ENCODE data around the gene ANKRD55.

Gene ANKRD55

GRCh38 chr5:56129288-56129687, 103.8 kb downstream of the ANKRD55 start:
- H3K4me1 ChIP-seq (ENCODE audit: control insufficient read depth in 2 of 2, insufficient read depth in 1 of 2, low read depth in 1 of 2, low read length in 2 of 2): peaks cover 0 to 5% of the 10 kb centered on the region in 2 donors
- H2BK5ac ChIP-seq (ENCODE audit: low read length): no peak overlapping the region
- no peaks in the 10 kb centered on the region for H3K27me3 ChIP-seq (ENCODE audit: control insufficient read depth in 3 of 3, insufficient read depth in 3 of 3, low read depth in 1 of 3, low read length in 3 of 3)
- DNase-seq (ENCODE audit: low spot score): no peak
- no peak overlapping the region for H4K91ac ChIP-seq (ENCODE audit: low read depth, low read length, poor library complexity)
- H2AFZ ChIP-seq (ENCODE audit: low read length): no peak overlapping the region
- no peak overlapping the region for H3K4me3 ChIP-seq (ENCODE audit: low read length in 2 of 2)
- H3K79me1 ChIP-seq (ENCODE audit: low read depth, low read length): no peaks in the 10 kb centered on the region
- H2AK5ac ChIP-seq (ENCODE audit: low read depth, low read length): no peak overlapping the region
- H3K4me2 ChIP-seq (ENCODE audit: insufficient read depth, low read length, poor library complexity, severe bottlenecking): no peak overlapping the region
- H3K4ac ChIP-seq (ENCODE audit: low read length): no peak overlapping the region
- no peak overlapping the region for H3K27ac ChIP-seq (replicated peaks; ENCODE audit: low read length)
- H2BK15ac ChIP-seq (ENCODE audit: low read length): no peak overlapping the region
- H3K23ac ChIP-seq (ENCODE audit: low read depth, low read length, poor library complexity): no peak overlapping the region
- H3K36me3 ChIP-seq (replicated peaks in 1 of 2; ENCODE audit: control insufficient read depth in 2 of 2, insufficient read depth in 2 of 2, low read length in 2 of 2): no peaks in the 10 kb centered on the region
- H3K18ac ChIP-seq (ENCODE audit: low read length): no peak overlapping the region
- peaks cover 0 to 12% of the 10 kb centered on the region in 2 donors for H3K9me3 ChIP-seq (replicated peaks in 1 of 2; ENCODE audit: control insufficient read depth in 2 of 2, insufficient read depth in 1 of 2, low read depth in 1 of 2, low read length in 2 of 2)
- H4K8ac ChIP-seq (ENCODE audit: low read depth, low read length): no peak overlapping the region
- H2BK120ac ChIP-seq (ENCODE audit: low read depth, low read length): no peak overlapping the region
- H2BK12ac ChIP-seq (ENCODE audit: low read length): no peak overlapping the region
- no CpG with 5 or more reads among the region's 4 CpGs for WGBS, 2 donors (ENCODE audit: extremely low coverage in 2 of 2, insufficient read length in 2 of 2, insufficient replicate concordance in 1 of 2)
- H3K14ac ChIP-seq (ENCODE audit: low read length): no peak overlapping the region
- H3K9ac ChIP-seq (ENCODE audit: low read depth, low read length, poor library complexity): no peak overlapping the region

GRCh38 chr5:56128113-56128512, 105.0 kb downstream of the ANKRD55 start:
- Histone ChIP-seq H3K27ac (replicated peaks; ENCODE audit: low read length) (no peak overlapping the region), H2AK5ac (ENCODE audit: low read depth, low read length) (no peak overlapping the region), H2BK12ac (ENCODE audit: low read length) (no peak overlapping the region), H3K79me1 (ENCODE audit: low read depth, low read length) (no peaks in the 10 kb centered on the region), H3K9ac (ENCODE audit: low read depth, low read length, poor library complexity) (no peak overlapping the region), H3K23ac (ENCODE audit: low read depth, low read length, poor library complexity) (no peak overlapping the region), H3K9me3 (replicated peaks in 1 of 2; ENCODE audit: control insufficient read depth in 2 of 2, insufficient read depth in 1 of 2, low read depth in 1 of 2, low read length in 2 of 2) (peaks cover 0 to 12% of the 10 kb centered on the region in 2 donors), H4K8ac (ENCODE audit: low read depth, low read length) (no peak overlapping the region), H2BK15ac (ENCODE audit: low read length) (no peak overlapping the region), H2BK120ac (ENCODE audit: low read depth, low read length) (no peak overlapping the region), H3K4me2 (ENCODE audit: insufficient read depth, low read length, poor library complexity, severe bottlenecking) (no peak overlapping the region), H2AFZ (ENCODE audit: low read length) (peak overlapping the region; percentile 33), H3K4me3 (ENCODE audit: low read length in 2 of 2) (no peak overlapping the region), H3K14ac (ENCODE audit: low read length) (no peak overlapping the region), H2BK5ac (ENCODE audit: low read length) (no peak overlapping the region), H3K4me1 (ENCODE audit: control insufficient read depth in 2 of 2, insufficient read depth in 1 of 2, low read depth in 1 of 2, low read length in 2 of 2) (peaks cover 5 to 15% of the 10 kb centered on the region in 2 donors), H3K18ac (ENCODE audit: low read length) (no peak overlapping the region), H3K36me3 (replicated peaks in 1 of 2; ENCODE audit: control insufficient read depth in 2 of 2, insufficient read depth in 2 of 2, low read length in 2 of 2) (no peaks in the 10 kb centered on the region), H3K4ac (ENCODE audit: low read length) (no peak overlapping the region), H3K27me3 (ENCODE audit: control insufficient read depth in 3 of 3, insufficient read depth in 3 of 3, low read depth in 1 of 3, low read length in 3 of 3) (no peaks in the 10 kb centered on the region), H4K91ac (ENCODE audit: low read depth, low read length, poor library complexity) (no peak overlapping the region)
- WGBS, 2 donors (ENCODE audit: extremely low coverage in 2 of 2, insufficient read length in 2 of 2, insufficient replicate concordance in 1 of 2): no CpG with 5 or more reads among the region's 3 CpGs
- DNase-seq (ENCODE audit: low spot score): no peak

- no peak overlapping the region for H3K27ac ChIP-seq (replicated peaks; ENCODE audit: low read length)
- H2BK120ac ChIP-seq (ENCODE audit: low read depth, low read length): no peak overlapping the region
- H3K4ac ChIP-seq (ENCODE audit: low read length): no peak overlapping the region
- H3K4me1 ChIP-seq (ENCODE audit: control insufficient read depth in 2 of 2, insufficient read depth in 1 of 2, low read depth in 1 of 2, low read length in 2 of 2): peaks cover 8 to 15% of the 10 kb centered on the region in 2 donors
- H3K27me3 ChIP-seq (ENCODE audit: control insufficient read depth in 3 of 3, insufficient read depth in 3 of 3, low read depth in 1 of 3, low read length in 3 of 3): no peaks in the 10 kb centered on the region
- H3K4me2 ChIP-seq (ENCODE audit: insufficient read depth, low read length, poor library complexity, severe bottlenecking): no peak overlapping the region
- H2BK12ac ChIP-seq (ENCODE audit: low read length): no peak overlapping the region
- H2BK5ac ChIP-seq (ENCODE audit: low read length): no peak overlapping the region
- no peak overlapping the region for H3K4me3 ChIP-seq (ENCODE audit: low read length in 2 of 2)
- WGBS, 2 donors (ENCODE audit: extremely low coverage in 2 of 2, insufficient read length in 2 of 2, insufficient replicate concordance in 1 of 2): no CpG with 5 or more reads among the region's 7 CpGs
- no peak overlapping the region for H3K9ac ChIP-seq (ENCODE audit: low read depth, low read length, poor library complexity)
- H3K23ac ChIP-seq (ENCODE audit: low read depth, low read length, poor library complexity): no peak overlapping the region
- H4K8ac ChIP-seq (ENCODE audit: low read depth, low read length): no peak overlapping the region
- H3K18ac ChIP-seq (ENCODE audit: low read length): no peak overlapping the region
- H2AK5ac ChIP-seq (ENCODE audit: low read depth, low read length): no peak overlapping the region
- H2AFZ ChIP-seq (ENCODE audit: low read length): no peak overlapping the region
- H4K91ac ChIP-seq (ENCODE audit: low read depth, low read length, poor library complexity): no peak overlapping the region
- DNase-seq (ENCODE audit: low spot score): no peak
- no peaks in the 10 kb centered on the region for H3K79me1 ChIP-seq (ENCODE audit: low read depth, low read length)
- no peaks in the 10 kb centered on the region for H3K36me3 ChIP-seq (replicated peaks in 1 of 2; ENCODE audit: control insufficient read depth in 2 of 2, insufficient read depth in 2 of 2, low read length in 2 of 2)
- H2BK15ac ChIP-seq (ENCODE audit: low read length): no peak overlapping the region
- H3K9me3 ChIP-seq (replicated peaks in 1 of 2; ENCODE audit: control insufficient read depth in 2 of 2, insufficient read depth in 1 of 2, low read depth in 1 of 2, low read length in 2 of 2): peaks cover 0 to 12% of the 10 kb centered on the region in 2 donors
- H3K14ac ChIP-seq (ENCODE audit: low read length): no peak overlapping the region
Measured at GRCh38 chr5:56126487-56127179, 106.5 kb downstream of the ANKRD55 start.

GRCh38 chr5:56123531-56124243, 109.4 kb downstream of the ANKRD55 start:
- Histone ChIP-seq H2AFZ (ENCODE audit: low read length) (peak overlapping the region; percentile 44), H4K91ac (ENCODE audit: low read depth, low read length, poor library complexity) (no peak overlapping the region), H3K79me1 (ENCODE audit: low read depth, low read length) (no peaks in the 10 kb centered on the region), H2BK12ac (ENCODE audit: low read length) (no peak overlapping the region), H4K8ac (ENCODE audit: low read depth, low read length) (no peak overlapping the region), H3K36me3 (replicated peaks in 1 of 2; ENCODE audit: control insufficient read depth in 2 of 2, insufficient read depth in 2 of 2, low read length in 2 of 2) (no peaks in the 10 kb centered on the region), H3K9me3 (replicated peaks in 1 of 2; ENCODE audit: control insufficient read depth in 2 of 2, insufficient read depth in 1 of 2, low read depth in 1 of 2, low read length in 2 of 2) (no peaks in the 10 kb centered on the region), H3K4me3 (ENCODE audit: low read length in 2 of 2) (no peak overlapping the region), H3K9ac (ENCODE audit: low read depth, low read length, poor library complexity) (no peak overlapping the region), H3K4ac (ENCODE audit: low read length) (no peak overlapping the region), H2BK120ac (ENCODE audit: low read depth, low read length) (no peak overlapping the region), H3K23ac (ENCODE audit: low read depth, low read length, poor library complexity) (no peak overlapping the region), H3K18ac (ENCODE audit: low read length) (no peak overlapping the region), H3K14ac (ENCODE audit: low read length) (no peak overlapping the region), H3K4me2 (ENCODE audit: insufficient read depth, low read length, poor library complexity, severe bottlenecking) (no peak overlapping the region), H3K27ac (replicated peaks; ENCODE audit: low read length) (peak overlapping the region; percentile 32), H2AK5ac (ENCODE audit: low read depth, low read length) (no peak overlapping the region), H3K4me1 (ENCODE audit: control insufficient read depth in 2 of 2, insufficient read depth in 1 of 2, low read depth in 1 of 2, low read length in 2 of 2) (peaks cover 8 to 15% of the 10 kb centered on the region in 2 donors), H3K27me3 (ENCODE audit: control insufficient read depth in 3 of 3, insufficient read depth in 3 of 3, low read depth in 1 of 3, low read length in 3 of 3) (no peaks in the 10 kb centered on the region), H2BK5ac (ENCODE audit: low read length) (no peak overlapping the region), H2BK15ac (ENCODE audit: low read length) (no peak overlapping the region)
- DNase-seq (ENCODE audit: low spot score): peak; percentile 57
- no CpG with 5 or more reads among the region's 8 CpGs for WGBS, 2 donors (ENCODE audit: extremely low coverage in 2 of 2, insufficient read length in 2 of 2, insufficient replicate concordance in 1 of 2)
